ENCODE measurements around the gene MARS1.

The MARS1 gene

GRCh38 chr12:57479376-57480115 lies 8.3 kb upstream of the MARS1 start, which contains the start of gene ARHGAP9:
Gene ARHGAP9 (minus strand): TSS chr12:57479866. CDS start chr12:57479406, 460 bp downstream.
- H3K27ac ChIP-seq = no peak within 1 kb of the TSS

GRCh38 chr12:57481671-57482070 lies 6.2 kb upstream of the MARS1 start:
- no peak overlapping the region for H3K27ac ChIP-seq
- TF ChIP-seq ZFX (IDR thresholded peaks at IDR 0.05; ENCODE audit: borderline replicate concordance) = no peak
- no peak for TF ChIP-seq CTCF (IDR thresholded peaks at IDR 0.05)

More at GRCh38 chr12:57479376-57480115, 8.3 kb upstream of the MARS1 start, which contains the start of gene ARHGAP9:
- TF ChIP-seq CTCF (IDR thresholded peaks at IDR 0.05) (no peak), ZFX (IDR thresholded peaks at IDR 0.05; ENCODE audit: borderline replicate concordance) (no peak)

- no peak for TF ChIP-seq CTCF (IDR thresholded peaks at IDR 0.05)
- no peak for TF ChIP-seq ZFX (IDR thresholded peaks at IDR 0.05; ENCODE audit: borderline replicate concordance)
- H3K27ac ChIP-seq = no peak overlapping the region
These were observed 4.4 kb upstream of the MARS1 start for GRCh38 chr12:57483466-57483865.

- no peak for TF ChIP-seq ZFX (IDR thresholded peaks at IDR 0.05; ENCODE audit: borderline replicate concordance)
- no peak for TF ChIP-seq CTCF (IDR thresholded peaks at IDR 0.05)
- H3K27ac ChIP-seq = no peak overlapping the region
These were observed 2.2 kb upstream of the MARS1 start for GRCh38 chr12:57485695-57486094.

GRCh38 chr12:57487055-57487596 lies 742 bp upstream of the MARS1 start:
- TF ChIP-seq ZFX (IDR thresholded peaks at IDR 0.05; ENCODE audit: borderline replicate concordance) (no peak), CTCF (IDR thresholded peaks at IDR 0.05) (no peak)
- H3K27ac ChIP-seq = peak overlapping the region; percentile 76

- TF ChIP-seq CTCF (IDR thresholded peaks at IDR 0.05) = no peak
- no peak for TF ChIP-seq ZFX (IDR thresholded peaks at IDR 0.05; ENCODE audit: borderline replicate concordance)
- H3K27ac ChIP-seq = peak overlapping the region; percentile 76
These were observed 711 bp downstream of the MARS1 start for GRCh38 chr12:57488402-57489156.

All from 22Rv1 (cell line).